Colonic mucosa (tissue), 4 donors: Measurements from ENCODE around the gene CHRNB4. TPM values are rescaled to one million over a fixed set of nuclear protein-coding genes. Genes with fewer than 3 reads are reported as not detected.

Experiments used
- DNase-seq: peaks from one replicate; pipeline ENCODE4 v3.0.0-alpha.2; 2020
- H3K27ac ChIP-seq: fragments of 200-600 bp; one replicate; pipeline ENCODE4 v1.8.0; 2021
- H3K27me3 ChIP-seq: fragments of 200-600 bp; one replicate; pipeline ENCODE4 v1.8.0; 2021
- H3K36me3 ChIP-seq: fragments of 200-600 bp; one replicate; pipeline ENCODE4 v1.8.0; 2021
- H3K4me1 ChIP-seq: fragments of 200-600 bp; one replicate; pipeline ENCODE4 v1.8.0; 2021; ENCODE audit warnings: mild to moderate bottlenecking
- H3K4me3 ChIP-seq: fragments of 200-600 bp; one replicate; pipeline ENCODE4 v1.8.0; 2021
- H3K9ac ChIP-seq, 2 donors: one replicate each; pipeline ENCODE4 v1.7.0; 2013; ENCODE audit warnings: control low read depth in 2 of 2, low read depth in 2 of 2, low read length in 2 of 2
- H3K9me3 ChIP-seq: fragments of 200-600 bp; one replicate; pipeline ENCODE4 v1.8.0; 2021
- intact Hi-C: fragments of 100-400 bp; cut with DNase I; formaldehyde crosslinking; loops from one replicate; pipeline ENCODE4 v1.14.1; 2022
- total RNA-seq, 2 donors: library from RNA; stranded (reverse); fragmentation: NEBNext Ultra II Directional in 1 of 2; extraction: Animal tissue kit (Norgen Biotek cat#: 25700) in 1 of 2; gene quantifications; one replicate each; pipeline ENCODE4 v1.2.1, GENCODE V29; 2021
- TF ChIP-seq, protein P1 (sequence below): fragments of 200-600 bp; IDR thresholded peaks from one replicate; pipeline ENCODE4 v1.8.0; 2022; ENCODE audit warnings: antibody characterized with exemption, mild to moderate bottlenecking
- donor health status: healthy.
- donor health status: DM: no; HTN: no; CAD: no.
- donor health status: DM: no; HTN: no; CAD: no.

CHRNB4 gene
- total RNA-seq, 2 donors from 2014 or later: 0.24 TPM; not detected in 1

- H3K4me1 ChIP-seq: no peaks in the 10 kb centered on the region
- no peak overlapping the region for H3K4me3 ChIP-seq
- intact Hi-C loops: no loop called here
- DNase-seq: no peak
- TF ChIP-seq, protein P1, sequence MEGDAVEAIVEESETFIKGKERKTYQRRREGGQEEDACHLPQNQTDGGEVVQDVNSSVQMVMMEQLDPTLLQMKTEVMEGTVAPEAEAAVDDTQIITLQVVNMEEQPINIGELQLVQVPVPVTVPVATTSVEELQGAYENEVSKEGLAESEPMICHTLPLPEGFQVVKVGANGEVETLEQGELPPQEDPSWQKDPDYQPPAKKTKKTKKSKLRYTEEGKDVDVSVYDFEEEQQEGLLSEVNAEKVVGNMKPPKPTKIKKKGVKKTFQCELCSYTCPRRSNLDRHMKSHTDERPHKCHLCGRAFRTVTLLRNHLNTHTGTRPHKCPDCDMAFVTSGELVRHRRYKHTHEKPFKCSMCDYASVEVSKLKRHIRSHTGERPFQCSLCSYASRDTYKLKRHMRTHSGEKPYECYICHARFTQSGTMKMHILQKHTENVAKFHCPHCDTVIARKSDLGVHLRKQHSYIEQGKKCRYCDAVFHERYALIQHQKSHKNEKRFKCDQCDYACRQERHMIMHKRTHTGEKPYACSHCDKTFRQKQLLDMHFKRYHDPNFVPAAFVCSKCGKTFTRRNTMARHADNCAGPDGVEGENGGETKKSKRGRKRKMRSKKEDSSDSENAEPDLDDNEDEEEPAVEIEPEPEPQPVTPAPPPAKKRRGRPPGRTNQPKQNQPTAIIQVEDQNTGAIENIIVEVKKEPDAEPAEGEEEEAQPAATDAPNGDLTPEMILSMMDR: no peak
- no peak overlapping the region for H3K9ac ChIP-seq
- no peaks in the 10 kb centered on the region for H3K27me3 ChIP-seq
- H3K9me3 ChIP-seq: no peaks in the 10 kb centered on the region
- H3K27ac ChIP-seq: no peak overlapping the region
- no peaks in the 10 kb centered on the region for H3K36me3 ChIP-seq
Measured at GRCh38 chr15:78574944-78575343, 66.1 kb downstream of the CHRNB4 start.

Other genes with a start within 250 kb of the CHRNB4 start
- gene IREB2, start 203.0 kb downstream of the CHRNB4 start, total RNA-seq: 10 to 100 TPM; 52.4 to 59.9 TPM
- gene HYKK, start 133.6 kb downstream of the CHRNB4 start, total RNA-seq: 1 to 10 TPM; 7.2 to 7.6 TPM
- 100 to 1,000 TPM; 160 to 212 TPM for gene PSMA4, start 100.8 kb downstream of the CHRNB4 start, total RNA-seq
- 10 to 100 TPM in 1 of 2 donors, 1 to 10 TPM in 1; 9.7 to 10.3 TPM for gene CHRNA5, start 75.7 kb downstream of the CHRNB4 start, total RNA-seq
- gene CHRNA3, start 20.2 kb downstream of the CHRNB4 start, total RNA-seq: 1 to 10 TPM; 2.0 to 3.5 TPM
- 1 to 10 TPM; 1.6 to 1.8 TPM for gene ADAMTS7, start 170.3 kb upstream of the CHRNB4 start, total RNA-seq
- 100 to 1,000 TPM; 221 to 237 TPM for gene MORF4L1, start 231.7 kb upstream of the CHRNB4 start, total RNA-seq